Endothelial cell of umbilical vein (primary cell): ENCODE data around the gene SLC12A4. TPM values are rescaled to one million over a fixed set of nuclear protein-coding genes. Genes with fewer than 3 reads are reported as not detected.

Experiments
- BruUV-seq: library from RNA; stranded (reverse); fragments of 400-500 nt; replicated peaks from 2 replicates; lab custom pipeline; 2021; lab: Mats Ljungman, UMichigan
- CTCF ChIA-PET: fragments of 300-600, 350-600 bp; sonication (Branson Sonifier 250); formaldehyde crosslinking; loops from one replicate; lab custom pipeline; 2021; ENCODE audit warnings: antibody characterized with exemption, inconsistent platforms; lab: Charles Lee
- POLR2A ChIA-PET: fragments of 300-600, 350-600 bp; sonication (Branson Sonifier 250); formaldehyde crosslinking; loops from one replicate; lab custom pipeline; 2021; ENCODE audit warnings: antibody characterized with exemption, inconsistent platforms; lab: Charles Lee
- DNase-seq: peaks from one replicate; pipeline ENCODE4 v3.0.0-alpha.2; 2011; ENCODE audit warnings: low read depth, low spot score
- FAIRE-seq: peaks from 2 replicates; lab custom pipeline; 2011; peaks lifted over from hg19 to GRCh38; lab: Jason Lieb, UNC
- H2AFZ ChIP-seq: 2 replicates; pipeline ENCODE4 v1.6.0; 2012; ENCODE audit warnings: low read depth, low read length, control low read depth, inconsistent platforms
- H3K27ac ChIP-seq: 2 replicates; pipeline ENCODE4 v1.5.1; 2011; ENCODE audit warnings: low read depth, mild to moderate bottlenecking, control low read depth, low read length, moderate library complexity; ENCODE audit not compliant: insufficient read depth
- H3K27me3 ChIP-seq, 2 experiments: 2 replicates each; pipeline versions ENCODE4 v1.6.0 to v1.6.1; 2011; ENCODE audit warnings: low read length in 2 of 2, mixed read lengths in 1 of 2; ENCODE audit not compliant: control insufficient read depth in 2 of 2, insufficient read depth in 2 of 2
- H3K36me3 ChIP-seq, 2 experiments: 2 replicates in 1 of 2; 3 replicates in 1 of 2; pipeline ENCODE4 v1.5.1; 2011; ENCODE audit warnings: low read length in 2 of 2, mild to moderate bottlenecking in 1 of 2, moderate library complexity in 1 of 2; ENCODE audit not compliant: control insufficient read depth in 2 of 2, insufficient read depth in 2 of 2; ENCODE audit errors: extremely low read depth in 1 of 2
- H3K4me1 ChIP-seq: 3 replicates; pipeline ENCODE4 v1.5.1; 2011; ENCODE audit warnings: mild to moderate bottlenecking, low read length; ENCODE audit not compliant: control insufficient read depth, insufficient read depth; ENCODE audit errors: extremely low read depth
- H3K4me2 ChIP-seq: 2 replicates; pipeline ENCODE4 v1.6.1; 2011; ENCODE audit warnings: low read length, control low read depth, mixed read lengths; ENCODE audit not compliant: insufficient read depth
- H3K4me3 ChIP-seq, 3 experiments: fragments of 200-600 bp in 1 of 3; sonication (generic), shearing (Covaris generic) in 1 of 3; replicated peaks in 1 of 3; 2 replicates each; pipeline ENCODE4 v1.5.1; 2011 to 2016; ENCODE audit warnings: control low read depth in 3 of 3, low read length in 3 of 3, mild to moderate bottlenecking in 2 of 3, inconsistent platforms in 1 of 3, low read depth in 1 of 3, moderate library complexity in 1 of 3; ENCODE audit not compliant: insufficient read depth in 1 of 3
- H3K79me2 ChIP-seq: 2 replicates; pipeline ENCODE4 v1.6.0; 2012; ENCODE audit warnings: low read length, inconsistent platforms; ENCODE audit not compliant: control insufficient read depth, insufficient read depth
- H3K9ac ChIP-seq: replicated peaks from 2 replicates; pipeline ENCODE3; 2011; ENCODE audit warnings: low read length, control low read depth; ENCODE audit not compliant: insufficient read depth; ENCODE audit errors: extremely low read depth
- H3K9me1 ChIP-seq: replicated peaks from 3 replicates; pipeline ENCODE4 v1.6.0; 2011; ENCODE audit warnings: mild to moderate bottlenecking, low read length; ENCODE audit not compliant: control insufficient read depth, insufficient read depth; ENCODE audit errors: extremely low read depth
- H3K9me3 ChIP-seq: replicated peaks from 2 replicates; pipeline ENCODE4 v1.5.1; 2012; ENCODE audit warnings: low read length, inconsistent platforms; ENCODE audit not compliant: control insufficient read depth, insufficient read depth
- H4K20me1 ChIP-seq: replicated peaks from 2 replicates; pipeline ENCODE3; 2011; ENCODE audit warnings: mild to moderate bottlenecking, low read length; ENCODE audit not compliant: control insufficient read depth, insufficient read depth; ENCODE audit errors: extremely low read depth
- EZH2 ChIP-seq: IDR thresholded peaks from 2 replicates; pipeline ENCODE4 v1.6.1; 2012; ENCODE audit warnings: borderline replicate concordance, low read depth, mild to moderate bottlenecking, moderate library complexity, low read length, inconsistent platforms; ENCODE audit not compliant: severe bottlenecking
- FOS ChIP-seq: IDR thresholded peaks from 2 replicates; pipeline ENCODE4 v1.6.1; 2011; ENCODE audit warnings: mild to moderate bottlenecking, low read length, moderate library complexity, borderline replicate concordance; ENCODE audit not compliant: insufficient read depth
- GATA2 ChIP-seq: IDR thresholded peaks from 2 replicates; pipeline ENCODE4 v1.7.0; 2011; ENCODE audit warnings: low read depth, mild to moderate bottlenecking, moderate library complexity, mixed read lengths, low read length; ENCODE audit not compliant: insufficient read length, insufficient read depth
- JUN ChIP-seq: IDR thresholded peaks from 2 replicates; pipeline ENCODE4 v1.6.1; 2011; ENCODE audit warnings: borderline replicate concordance, low read depth; ENCODE audit not compliant: insufficient read length, insufficient read depth
- MYC ChIP-seq: IDR thresholded peaks from one replicate; pipeline ENCODE4 v1.6.1; 2011; ENCODE audit warnings: mild to moderate bottlenecking, low read depth, low read length
- POLR2A ChIP-seq: IDR thresholded peaks from 2 replicates; pipeline ENCODE4 v1.6.1; 2012; ENCODE audit warnings: low read depth, mild to moderate bottlenecking, control low read depth, low read length
- POLR2AphosphoS5 ChIP-seq: IDR thresholded peaks from 2 replicates; pipeline ENCODE4 v1.6.1; 2012; ENCODE audit warnings: low read depth, mild to moderate bottlenecking, control low read depth, low read length, moderate library complexity; ENCODE audit not compliant: insufficient read depth
- dilution Hi-C: fragments of 300-500 bp; cut with MboI; formaldehyde crosslinking; loops from one replicate; pipeline ENCODE4 v1.15.0; 2019; ENCODE audit warnings: low sequenced_read_pairs; ENCODE audit not compliant: extremely low pct_ligation_motif_present
- intact Hi-C: fragments of 100-400 bp; cut with micrococcal nuclease; formaldehyde crosslinking; loops from one replicate; pipeline ENCODE4 v1.10.0; 2022
- polyA plus RNA-seq, 4 experiments: library from polyadenylated mRNA; depleted of rRNA in 3 of 4; stranded (reverse) in 3 of 4; unstranded in 1 of 4; fragments of >200 nt; gene quantifications; 2 replicates each; pipeline versions ENCODE4 v1.2.1 to v1.2.3, GENCODE V29; 2011 to 2012; ENCODE audit warnings: missing spikeins in 1 of 4
- total RNA-seq: library from RNA; stranded (reverse); gene quantifications from 2 replicates; pipeline ENCODE4 v1.2.3, GENCODE V29; 2021
- TF ChIP-seq, protein P1 (sequence below): IDR thresholded peaks from 2 replicates; pipeline ENCODE4 v1.6.1; 2011; ENCODE audit not compliant: insufficient read depth, insufficient read length
- TF ChIP-seq, protein P2 (sequence below), 2 donors: IDR thresholded peaks; 1 replicate in 1 of 2; 2 replicates in 1 of 2; pipeline ENCODE4 v1.5.1; 2011; ENCODE audit warnings: low read length in 2 of 2, mild to moderate bottlenecking in 2 of 2, moderate library complexity in 2 of 2, control low read depth in 1 of 2, inconsistent platforms in 1 of 2, low read depth in 1 of 2; ENCODE audit not compliant: insufficient read depth in 1 of 2; ENCODE audit errors: extremely low read depth in 1 of 2

Gene SLC12A4
- total and polyA plus RNA-seq, 2 donors (not counting 3 experiments of a cell fraction or from before 2014, with no cell fraction given), result 110 to 114 TPM

DNA sequence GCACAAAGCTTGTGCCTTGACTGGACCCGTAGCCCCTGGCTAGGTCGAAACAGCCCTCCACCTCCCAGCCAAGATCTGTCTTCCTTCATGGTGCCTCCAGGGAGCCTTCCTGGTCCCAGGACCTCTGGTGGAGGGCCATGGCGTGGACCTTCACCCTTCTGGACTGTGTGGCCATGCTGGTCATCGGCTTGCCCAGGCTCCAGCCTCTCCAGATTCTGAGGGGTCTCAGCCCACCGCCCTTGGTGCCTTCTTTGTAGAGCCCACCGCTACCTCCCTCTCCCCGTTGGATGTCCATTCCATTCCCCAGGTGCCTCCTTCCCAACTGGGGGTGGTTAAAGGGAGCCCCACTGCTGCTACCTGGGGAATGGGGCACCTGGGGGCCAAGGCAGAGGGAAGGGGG lies 40.3 kb downstream of the SLC12A4 start:
- Histone ChIP-seq H3K4me1 (peaks cover 10% of the 10 kb centered on the region), H3K9me1 (no peaks in the 10 kb centered on the region), H3K79me2 (no peaks in the 10 kb centered on the region), H3K4me3 (no peak overlapping the region), H3K36me3 (peaks cover 0 to 16% of the 10 kb centered on the region in 2 experiments), H4K20me1 (no peaks in the 10 kb centered on the region), H3K27me3 (no peaks in the 10 kb centered on the region), H3K4me2 (no peak overlapping the region), H2AFZ (no peak overlapping the region), H3K9ac (no peak overlapping the region), H3K27ac (no peak overlapping the region), H3K9me3 (no peaks in the 10 kb centered on the region)
- TF ChIP-seq, protein P1, sequence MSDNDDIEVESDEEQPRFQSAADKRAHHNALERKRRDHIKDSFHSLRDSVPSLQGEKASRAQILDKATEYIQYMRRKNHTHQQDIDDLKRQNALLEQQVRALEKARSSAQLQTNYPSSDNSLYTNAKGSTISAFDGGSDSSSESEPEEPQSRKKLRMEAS, result no peak
- intact Hi-C loops (loop anchor here (1.0 to 10.0 kb wide), 6 partner anchors 45 to 403 kb away; partner anchors contain the start of gene RIPOR1), dilution Hi-C loops (no loop called here)
- POLR2A ChIA-PET, result no interaction called here
- no peak for FAIRE-seq
- BruUV-seq, result no TSS peak
- CTCF ChIA-PET, result interaction anchor here (0.8 to 6.1 kb wide), 10 partner anchors 14 to 407 kb away, joined by 3 to 106 read pairs (median 5); partner anchors contain the start of genes EDC4 and NRN1L
- DNase-seq, result no peak

GRCh38 chr16:67927131-67927941 lies 41.1 kb downstream of the SLC12A4 start:
- FAIRE-seq (no peak), DNase-seq (no peak)
- Histone ChIP-seq H4K20me1 (no peaks in the 10 kb centered on the region), H2AFZ (no peak overlapping the region), H3K27ac (no peak overlapping the region), H3K4me1 (peaks cover 10% of the 10 kb centered on the region), H3K9me1 (no peaks in the 10 kb centered on the region), H3K36me3 (peaks cover 0 to 16% of the 10 kb centered on the region in 2 experiments), H3K9me3 (no peaks in the 10 kb centered on the region), H3K79me2 (no peaks in the 10 kb centered on the region), H3K27me3 (no peaks in the 10 kb centered on the region), H3K9ac (no peak overlapping the region), H3K4me3 (no peak overlapping the region), H3K4me2 (no peak overlapping the region)
- POLR2A ChIA-PET, result no interaction called here
- TF ChIP-seq FOS (no peak), MYC (no peak), EZH2 (no peak), POLR2A (no peak), GATA2 (no peak), POLR2AphosphoS5 (no peak), JUN (no peak)
- TF ChIP-seq, protein P2, sequence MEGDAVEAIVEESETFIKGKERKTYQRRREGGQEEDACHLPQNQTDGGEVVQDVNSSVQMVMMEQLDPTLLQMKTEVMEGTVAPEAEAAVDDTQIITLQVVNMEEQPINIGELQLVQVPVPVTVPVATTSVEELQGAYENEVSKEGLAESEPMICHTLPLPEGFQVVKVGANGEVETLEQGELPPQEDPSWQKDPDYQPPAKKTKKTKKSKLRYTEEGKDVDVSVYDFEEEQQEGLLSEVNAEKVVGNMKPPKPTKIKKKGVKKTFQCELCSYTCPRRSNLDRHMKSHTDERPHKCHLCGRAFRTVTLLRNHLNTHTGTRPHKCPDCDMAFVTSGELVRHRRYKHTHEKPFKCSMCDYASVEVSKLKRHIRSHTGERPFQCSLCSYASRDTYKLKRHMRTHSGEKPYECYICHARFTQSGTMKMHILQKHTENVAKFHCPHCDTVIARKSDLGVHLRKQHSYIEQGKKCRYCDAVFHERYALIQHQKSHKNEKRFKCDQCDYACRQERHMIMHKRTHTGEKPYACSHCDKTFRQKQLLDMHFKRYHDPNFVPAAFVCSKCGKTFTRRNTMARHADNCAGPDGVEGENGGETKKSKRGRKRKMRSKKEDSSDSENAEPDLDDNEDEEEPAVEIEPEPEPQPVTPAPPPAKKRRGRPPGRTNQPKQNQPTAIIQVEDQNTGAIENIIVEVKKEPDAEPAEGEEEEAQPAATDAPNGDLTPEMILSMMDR (IDR thresholded peaks at IDR 0.05; ENCODE audit: extremely low read depth in 1 of 2, insufficient read depth in 1 of 2, low read depth in 1 of 2, low read length in 2 of 2), result no peak
- TF ChIP-seq, protein P1, result no peak
- dilution Hi-C loops, result no loop called here
- TSS peak; percentile 26 for BruUV-seq
- CTCF ChIA-PET, result interaction anchor here (1.0 to 6.1 kb wide), 9 partner anchors 12 to 406 kb away, joined by 4 to 106 read pairs (median 6); partner anchors contain the start of gene NRN1L
- intact Hi-C loops, result loop anchor here (10.0 kb wide), 1 partner anchor 403 kb away; the partner anchor contains the start of gene RIPOR1
